Stimulated activated CD4-positive, alpha-beta T cell treated with anti-CD3 and anti-CD28 coated beads, Interleukin-4, amount 100 ng/mL, for 4 hours (primary cell): ENCODE results near the gene SLC9A9.

Source experiments
- DNase-seq, 2 experiments: peaks; one replicate each; pipeline ENCODE4 v3.0.0-alpha.2; 2020

SLC9A9 gene

DNA sequence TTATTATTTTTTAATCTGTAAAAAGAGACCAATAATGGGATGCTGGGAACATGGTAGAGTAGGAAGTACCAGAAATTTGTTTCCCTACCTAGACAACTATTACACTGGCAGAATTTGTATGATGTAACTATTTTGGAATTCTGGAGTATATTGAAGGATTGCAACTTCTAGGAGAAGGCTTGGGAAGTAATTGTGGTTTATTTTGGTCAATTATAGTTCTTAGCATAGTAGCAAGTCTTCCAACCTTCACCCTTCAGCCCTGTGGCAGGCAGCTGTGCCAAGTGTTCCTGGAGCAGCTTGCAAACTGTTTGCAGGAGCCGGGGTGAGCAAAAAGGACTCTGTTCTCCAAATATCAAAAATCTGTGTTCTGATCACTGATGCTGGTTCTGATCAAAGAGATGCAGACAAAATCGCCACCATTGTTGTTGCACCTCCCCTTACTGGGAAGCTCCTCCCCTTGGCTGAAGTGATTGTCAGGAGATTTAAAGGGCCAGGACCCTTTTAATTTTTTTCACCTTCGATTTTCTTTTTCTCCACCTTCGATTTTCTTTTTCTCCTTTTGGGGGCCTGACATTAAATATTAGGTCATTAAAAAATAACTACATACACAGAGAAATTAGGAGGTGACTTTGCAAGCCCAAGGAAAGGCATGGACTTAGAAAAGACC is 363.3 kb downstream of the SLC9A9 start:
- DNase-seq, result no peak

DNA sequence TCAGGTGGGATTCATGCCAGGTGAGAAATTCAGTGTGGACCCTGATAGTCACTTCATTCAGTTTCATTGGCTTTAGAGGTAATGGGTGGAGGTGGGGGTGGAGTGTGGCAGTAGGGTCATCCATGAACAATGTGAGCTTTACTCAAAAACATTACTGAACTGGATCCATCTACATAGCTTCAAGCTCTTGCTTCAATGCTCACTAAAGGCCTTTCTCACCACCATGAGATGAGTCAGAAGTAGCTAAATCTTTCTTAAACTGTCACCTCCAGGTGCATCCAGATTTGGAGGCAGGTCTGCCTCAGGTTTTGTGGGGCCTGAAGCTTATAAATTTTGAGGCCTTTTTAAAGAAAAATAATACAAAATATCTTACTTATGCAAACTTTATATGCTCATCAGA is 365.1 kb downstream of the SLC9A9 start:
- DNase-seq, result no peak

DNA sequence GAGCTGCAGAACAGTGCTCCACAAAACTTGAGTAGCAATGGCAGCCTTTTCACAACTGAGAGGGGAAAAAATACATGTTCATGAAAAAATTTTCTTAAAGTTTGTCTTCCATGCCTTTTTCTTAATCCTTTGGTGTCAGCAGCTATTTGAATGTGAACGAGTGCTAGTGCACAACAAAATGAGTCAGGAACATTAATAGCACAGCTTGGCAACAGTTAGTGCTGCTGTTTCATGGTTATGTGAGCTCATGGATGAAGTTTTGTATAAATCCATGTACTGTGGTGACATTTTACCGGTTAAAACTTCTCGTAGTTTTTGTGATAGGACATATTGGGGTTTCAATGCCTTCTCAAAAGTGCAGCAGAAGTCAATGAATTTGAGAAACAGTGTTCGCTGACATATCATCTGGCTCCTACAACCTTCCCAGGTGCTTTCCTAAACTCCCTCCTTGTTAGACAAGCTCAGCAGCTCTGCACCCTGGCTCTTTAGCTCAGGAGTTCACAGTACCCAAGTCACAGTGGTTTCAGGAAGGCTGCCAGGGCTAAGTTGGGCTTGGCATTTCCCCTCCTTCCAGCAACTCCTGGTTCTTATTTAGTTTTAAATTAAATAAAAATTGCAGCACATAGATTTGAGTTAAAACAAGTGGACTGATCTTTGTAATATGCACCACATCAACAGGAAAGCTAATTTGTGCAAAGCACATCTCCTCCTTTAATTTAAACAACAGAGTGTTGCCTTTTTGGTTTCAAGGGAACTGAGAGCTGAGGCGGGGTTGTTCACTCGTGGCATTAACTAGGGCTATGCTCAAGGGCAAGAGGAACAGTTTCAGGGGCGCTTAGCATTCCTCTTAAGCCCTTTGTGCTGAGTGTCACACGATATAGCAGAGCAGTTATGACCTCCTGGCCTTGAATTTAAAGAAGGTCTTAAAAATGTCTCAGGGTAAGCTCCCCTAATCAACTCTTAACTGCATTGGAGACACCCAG is 365.9 kb downstream of the SLC9A9 start:
- no peak for DNase-seq

DNA sequence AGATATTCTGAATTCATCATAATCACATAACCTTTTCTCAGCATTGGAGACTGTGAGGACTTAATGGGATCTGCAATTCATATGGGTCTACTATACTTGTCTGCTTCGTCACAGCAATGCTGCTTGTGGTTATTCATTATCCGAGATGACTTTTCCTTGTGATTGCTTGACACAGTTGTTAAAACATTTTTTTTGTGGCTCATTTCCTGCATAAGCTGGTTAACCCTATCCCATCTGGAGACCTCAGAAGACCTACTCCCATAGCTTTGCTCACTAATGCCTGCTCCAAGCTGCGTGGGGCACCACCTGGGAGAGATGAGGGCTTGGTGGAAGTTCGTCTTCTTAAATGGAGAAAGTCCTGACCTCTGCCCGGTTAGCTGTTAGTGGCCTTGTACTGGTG is 367.9 kb downstream of the SLC9A9 start:
- DNase-seq, result no peak

DNA sequence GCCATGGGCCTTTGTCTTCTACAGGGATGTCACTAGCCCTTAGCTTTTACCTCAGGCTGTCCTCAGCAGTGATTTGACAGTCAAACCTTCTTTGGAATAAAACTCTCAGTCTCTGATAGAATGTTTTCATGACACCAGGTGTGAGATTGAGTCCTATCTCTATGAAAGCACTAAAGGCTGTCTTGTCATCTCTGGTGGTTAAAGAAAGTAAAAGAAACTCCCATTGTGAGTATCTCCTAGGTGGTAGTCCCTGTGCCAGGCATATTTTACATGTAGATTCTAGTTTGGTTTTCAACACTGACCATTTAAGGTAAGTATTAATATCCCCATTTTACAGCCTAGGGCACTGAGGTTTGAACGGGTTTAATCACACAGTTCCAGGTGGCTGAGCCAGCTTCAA is 368.5 kb downstream of the SLC9A9 start:
- DNase-seq, result no peak

DNA sequence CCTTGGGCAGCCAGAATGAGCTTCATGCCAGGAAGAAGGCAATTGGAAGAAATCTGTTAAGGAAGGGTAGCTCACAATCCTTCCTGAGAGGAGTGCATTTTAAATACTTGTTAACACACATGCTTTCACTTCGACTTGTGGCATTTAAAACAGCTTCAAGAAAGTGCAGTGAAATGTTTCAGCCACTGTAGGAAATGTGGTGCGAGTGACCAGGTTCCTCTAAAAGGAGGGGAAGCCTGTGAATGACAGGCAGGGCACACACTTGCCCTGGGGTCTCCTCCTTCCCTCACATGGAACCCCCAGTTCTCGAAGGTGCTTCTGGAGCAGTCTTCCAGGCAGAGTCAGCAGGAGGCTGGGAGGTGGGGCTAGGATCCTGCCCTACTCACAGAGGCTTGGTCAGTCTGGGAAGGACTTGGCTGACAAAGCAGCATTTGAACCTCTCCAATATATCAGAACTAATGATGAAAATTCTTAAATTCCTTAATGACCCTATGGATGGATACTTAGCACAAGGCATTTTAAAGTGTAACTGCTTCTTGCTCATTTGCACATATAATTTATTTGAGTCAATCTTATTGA is 370.1 kb downstream of the SLC9A9 start:
- no peak for DNase-seq

DNA sequence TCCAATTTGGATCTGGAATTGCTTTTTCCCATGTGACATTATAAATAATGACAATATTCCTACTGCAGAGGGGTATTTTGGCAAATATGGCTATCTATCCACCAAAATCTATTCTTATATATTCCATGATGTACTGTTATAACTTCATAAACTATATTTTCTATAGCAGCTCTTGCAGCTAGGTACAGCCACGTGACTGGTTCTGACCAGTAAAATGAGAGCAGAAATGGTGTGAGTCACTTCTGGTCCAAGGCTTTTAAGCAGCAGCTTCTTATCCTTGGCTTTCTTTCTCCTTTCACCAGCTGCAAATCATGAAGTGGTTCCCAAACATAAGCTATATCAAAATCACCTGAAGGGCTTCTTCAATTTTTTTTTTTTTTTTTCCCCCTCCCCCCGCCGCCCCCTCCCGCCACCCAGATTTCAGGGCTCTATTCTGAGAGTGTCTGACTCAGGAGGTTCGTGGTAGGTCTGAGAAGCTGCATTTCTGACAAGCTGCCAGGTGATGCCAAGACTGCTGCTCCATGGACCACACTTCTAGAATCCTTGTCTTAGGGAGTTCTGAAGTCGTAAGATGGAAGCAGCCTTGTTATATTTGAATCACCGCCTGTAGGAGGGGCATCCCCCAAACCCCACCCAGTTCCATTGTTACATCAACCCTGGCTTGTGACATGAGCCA is 371.2 kb downstream of the SLC9A9 start:
- no peak for DNase-seq

DNA sequence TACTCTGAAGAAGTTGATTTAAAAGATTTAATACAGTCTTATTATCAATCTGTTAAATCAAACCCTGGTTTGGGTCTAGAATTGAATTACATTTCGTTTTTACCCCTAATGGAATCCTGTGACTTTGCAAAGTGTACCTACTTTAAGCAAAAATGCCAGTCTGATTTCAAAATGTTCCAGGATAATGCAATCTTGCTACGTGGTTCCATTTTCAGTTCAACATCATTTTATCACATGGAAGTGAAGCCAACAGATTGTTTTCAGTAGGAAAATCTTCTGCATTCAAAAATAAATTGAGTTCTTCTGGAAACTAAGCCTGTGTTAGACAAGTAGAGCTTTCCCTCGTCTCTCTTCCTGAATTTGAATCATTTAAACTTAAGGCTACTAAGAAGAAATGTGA is 372.3 kb downstream of the SLC9A9 start:
- no peak for DNase-seq

DNA sequence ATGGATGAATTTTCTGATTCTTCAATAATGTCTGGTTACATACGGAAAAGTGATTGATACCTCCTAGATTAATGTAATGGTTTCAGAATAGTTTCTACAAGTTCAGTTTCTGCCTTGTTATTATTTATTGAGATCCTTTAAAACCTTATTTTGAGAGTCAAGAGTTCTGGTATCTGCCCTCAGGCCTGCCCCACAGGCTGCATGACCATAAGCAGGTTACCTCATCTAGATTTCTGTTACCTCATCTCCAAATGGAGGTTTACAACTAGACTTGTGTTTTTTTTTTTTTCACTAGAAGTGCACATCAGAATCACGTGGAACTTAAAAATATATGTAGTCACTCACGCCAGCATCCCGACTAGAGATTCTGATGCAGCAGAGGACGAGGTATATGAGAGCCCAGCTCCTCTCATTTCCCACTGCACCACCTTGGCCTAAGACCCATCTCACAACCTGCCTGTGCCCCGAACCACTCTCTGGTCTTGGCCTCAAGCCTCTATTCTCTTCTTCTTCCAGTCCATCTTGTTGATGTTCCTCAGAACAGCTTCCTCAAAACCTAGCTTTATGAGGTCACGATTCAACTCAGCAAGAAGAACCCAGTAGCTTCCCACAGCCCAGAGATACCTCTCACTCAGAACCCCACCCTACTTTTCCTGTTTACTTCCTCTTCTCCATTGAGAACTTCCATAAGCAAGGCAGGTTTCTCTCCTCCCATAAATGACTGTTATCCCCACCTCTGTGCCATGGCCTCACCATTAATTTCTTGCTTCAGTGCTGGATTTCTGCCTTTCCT is 375.3 kb downstream of the SLC9A9 start:
- DNase-seq, result no peak

DNA sequence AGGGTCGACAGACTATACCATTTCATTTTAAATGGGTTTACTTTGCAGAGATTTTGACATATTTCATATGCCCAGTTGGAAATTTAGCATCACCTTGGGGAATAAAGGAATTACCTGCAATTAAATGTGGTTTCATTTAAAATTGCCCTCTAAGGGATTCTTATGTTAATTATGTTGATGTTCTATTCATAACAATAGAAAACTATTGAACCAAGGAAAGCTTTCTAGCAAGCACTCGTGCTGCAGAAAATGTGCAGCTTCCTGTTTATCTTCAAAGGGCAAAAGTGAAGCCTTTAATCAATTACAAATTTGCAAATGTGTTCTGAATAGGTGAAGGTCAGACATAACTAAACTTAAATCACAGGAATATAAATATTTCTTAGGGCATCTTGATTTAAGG is 376.6 kb downstream of the SLC9A9 start:
- DNase-seq, result no peak

DNA sequence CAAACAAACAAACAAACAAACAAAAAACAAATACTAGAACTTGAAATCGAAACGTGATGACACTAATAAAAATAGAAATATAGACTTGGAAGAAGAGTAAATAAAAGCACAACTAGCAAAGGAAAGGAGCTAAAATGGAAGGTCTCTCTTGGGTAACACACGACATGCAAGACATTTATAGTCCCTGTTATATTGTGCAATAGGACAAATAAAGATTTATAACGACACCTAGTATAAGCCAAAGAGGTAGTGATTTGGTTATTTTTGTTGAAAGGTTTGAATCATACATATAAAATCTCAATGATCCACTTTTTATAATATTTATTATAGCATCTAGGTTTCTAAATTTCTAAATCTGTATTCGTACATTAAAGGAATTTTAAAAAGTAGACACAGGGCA is 379.1 kb downstream of the SLC9A9 start:
- DNase-seq, result no peak

DNA sequence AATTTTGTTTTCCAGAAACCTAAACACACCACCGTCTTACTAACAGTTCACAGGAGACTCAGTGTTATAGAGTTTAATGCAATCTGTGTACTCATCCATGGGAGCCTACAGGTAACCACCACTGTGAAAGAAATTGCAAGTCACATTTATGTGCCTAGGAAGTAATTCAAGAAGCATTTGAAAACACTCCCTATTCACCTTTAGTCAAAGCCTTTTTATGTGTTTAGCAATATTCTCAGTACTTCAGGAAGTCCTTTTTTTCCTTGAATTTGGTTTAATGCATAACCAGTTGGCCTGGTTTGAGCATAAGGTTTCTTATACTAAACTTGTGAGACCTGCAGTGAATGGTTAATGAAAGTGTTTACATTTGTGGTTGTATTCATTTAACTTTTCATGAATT is 382.6 kb downstream of the SLC9A9 start:
- DNase-seq, result no peak

DNA sequence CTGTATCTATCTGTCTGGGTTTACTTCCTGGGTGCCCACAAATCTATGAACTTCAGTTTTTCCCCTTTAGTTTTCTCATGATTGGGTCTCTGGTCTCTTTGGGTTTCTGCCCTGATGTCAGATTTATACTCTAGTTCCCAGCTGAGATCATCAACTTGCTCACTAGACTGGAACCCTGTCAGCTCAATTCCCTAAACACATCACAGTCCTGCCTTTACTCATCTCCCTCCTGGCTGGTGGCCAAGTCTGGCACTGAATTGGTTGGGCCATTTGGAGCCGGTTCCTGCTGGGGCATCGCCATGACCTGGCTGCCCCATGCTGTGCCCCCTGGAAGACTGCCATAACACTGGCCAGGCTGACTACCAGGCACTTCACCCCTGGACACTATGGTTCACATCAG is 383.4 kb downstream of the SLC9A9 start:
- DNase-seq, result no peak

DNA sequence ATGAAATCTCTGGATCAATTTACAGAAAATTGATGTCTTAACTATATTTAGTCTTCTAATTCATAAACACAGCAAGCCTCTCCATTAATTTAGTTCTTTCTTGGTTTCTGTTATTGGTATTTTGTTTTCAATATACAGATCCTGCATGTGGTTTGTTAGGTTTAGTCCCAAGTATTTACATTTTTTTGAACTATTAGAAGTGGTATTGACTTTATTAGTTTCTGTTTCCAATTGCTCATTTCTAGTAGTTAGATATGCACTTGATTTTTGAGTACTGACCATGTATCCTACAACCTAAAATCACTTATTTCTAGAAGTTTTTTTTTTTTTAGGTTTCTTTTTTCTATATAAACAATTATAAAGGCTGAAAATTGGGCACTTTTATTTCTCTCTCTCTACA is 392.8 kb downstream of the SLC9A9 start:
- DNase-seq, result no peak

DNA sequence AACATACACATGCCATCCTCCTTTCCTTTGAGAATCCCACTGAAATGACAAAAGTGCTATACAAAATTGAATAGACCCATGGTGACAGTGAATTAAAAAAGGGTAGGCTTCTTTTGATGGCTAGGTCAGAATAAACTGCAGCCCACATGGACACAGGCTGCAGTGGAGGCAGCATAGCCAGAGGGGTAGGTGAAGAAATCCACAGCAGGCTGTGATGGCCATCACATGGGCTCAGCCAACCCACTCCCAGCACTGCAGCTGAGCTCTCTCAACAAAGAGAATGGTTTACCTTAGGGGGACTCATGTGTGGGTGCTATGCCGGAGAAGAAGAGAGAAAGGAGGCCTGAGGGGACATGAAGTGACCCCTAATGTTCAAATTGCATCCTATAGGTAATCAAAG is 397.6 kb downstream of the SLC9A9 start:
- no peak for DNase-seq

DNA sequence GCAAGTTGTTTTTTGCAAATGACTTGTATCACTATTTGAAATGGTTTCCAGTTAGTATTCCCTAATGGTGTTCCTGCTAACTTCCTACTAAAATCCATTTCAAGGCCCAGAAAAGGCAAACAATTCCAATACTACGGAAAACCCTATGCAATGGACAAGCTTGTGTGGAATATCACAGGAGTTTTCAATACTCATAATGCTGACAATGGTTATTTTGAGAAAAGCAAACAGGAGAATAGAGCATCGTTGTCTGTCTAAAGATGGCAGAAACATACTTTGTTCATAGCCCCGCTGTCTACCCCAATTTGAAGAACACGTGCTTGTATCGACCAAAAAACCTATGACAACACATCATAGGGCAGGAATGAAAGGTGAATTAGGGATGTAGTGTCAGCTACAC is 400.8 kb downstream of the SLC9A9 start:
- no peak for DNase-seq

DNA sequence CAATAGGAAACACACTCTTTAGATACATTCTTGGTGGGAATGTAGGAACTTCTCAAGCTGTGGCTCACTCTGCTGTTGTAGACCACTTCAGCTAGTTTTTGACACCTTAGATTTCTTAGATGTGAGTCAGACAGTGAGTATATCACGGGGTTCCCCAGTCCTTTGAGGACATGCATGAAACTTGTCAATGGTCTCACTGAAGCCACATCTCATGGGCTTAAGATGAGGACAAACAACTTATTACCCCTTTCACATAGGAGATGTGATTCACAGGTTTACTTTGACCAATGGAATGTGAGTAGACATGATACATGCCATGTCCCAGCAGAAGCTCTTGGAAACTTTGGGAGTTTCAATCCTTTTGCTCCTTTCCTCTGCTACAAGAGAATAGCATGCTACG is 403.1 kb downstream of the SLC9A9 start:
- no peak for DNase-seq

DNA sequence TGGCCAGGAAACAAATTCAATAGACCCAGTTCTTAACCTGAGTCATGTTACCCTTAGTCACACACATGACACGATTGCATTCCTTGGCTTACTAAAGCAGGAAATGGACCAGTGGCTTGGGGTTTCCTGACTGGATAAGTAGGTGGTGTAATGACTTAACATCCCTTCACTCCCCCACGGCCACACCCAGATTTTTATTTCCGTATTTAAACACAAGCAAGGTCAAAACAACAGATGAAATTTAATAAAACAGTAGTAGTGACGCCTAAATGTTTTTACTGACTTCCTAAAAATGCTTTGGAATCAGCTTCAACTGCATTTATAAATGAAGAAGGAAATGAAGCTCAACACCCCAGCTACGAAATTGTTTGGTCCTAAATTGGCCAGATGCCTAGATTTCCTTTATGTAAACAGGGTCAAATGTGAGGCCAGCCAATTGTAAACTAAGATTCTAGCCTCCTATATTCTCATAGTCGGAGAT is 404.4 kb downstream of the SLC9A9 start:
- DNase-seq, result peak in 1 of 2 experiments; percentile 39

DNA sequence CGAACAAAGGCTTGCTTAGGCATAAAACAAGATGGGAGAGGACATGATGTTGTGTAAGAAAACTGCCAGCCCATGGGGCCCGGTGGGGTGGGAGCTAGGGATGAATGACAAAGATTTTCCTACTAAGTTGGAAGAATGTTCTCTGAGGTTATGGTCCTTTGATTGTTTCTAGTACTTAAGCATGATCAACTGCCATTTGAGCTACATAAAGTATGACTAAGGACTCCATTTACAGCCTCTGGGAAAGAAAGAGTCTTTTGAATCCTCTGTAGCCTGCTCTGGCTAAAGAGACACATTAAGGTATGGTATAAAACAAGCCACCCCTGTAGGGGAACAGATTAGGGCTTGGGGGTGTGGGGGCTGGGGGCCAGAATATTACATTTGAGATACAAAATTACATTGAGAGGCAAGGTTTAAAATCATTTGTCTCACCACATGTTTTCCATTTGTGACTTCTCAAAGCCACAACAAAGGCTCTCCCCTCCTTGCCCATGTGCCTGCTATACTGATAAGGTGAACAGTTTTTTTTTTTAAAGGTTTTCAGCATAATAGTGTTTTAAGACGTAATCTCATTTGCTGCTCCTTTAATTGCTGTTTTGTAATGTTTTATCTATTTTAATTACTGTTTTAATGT is 405.3 kb downstream of the SLC9A9 start:
- peak in 1 of 2 experiments; percentile 20 for DNase-seq

DNA sequence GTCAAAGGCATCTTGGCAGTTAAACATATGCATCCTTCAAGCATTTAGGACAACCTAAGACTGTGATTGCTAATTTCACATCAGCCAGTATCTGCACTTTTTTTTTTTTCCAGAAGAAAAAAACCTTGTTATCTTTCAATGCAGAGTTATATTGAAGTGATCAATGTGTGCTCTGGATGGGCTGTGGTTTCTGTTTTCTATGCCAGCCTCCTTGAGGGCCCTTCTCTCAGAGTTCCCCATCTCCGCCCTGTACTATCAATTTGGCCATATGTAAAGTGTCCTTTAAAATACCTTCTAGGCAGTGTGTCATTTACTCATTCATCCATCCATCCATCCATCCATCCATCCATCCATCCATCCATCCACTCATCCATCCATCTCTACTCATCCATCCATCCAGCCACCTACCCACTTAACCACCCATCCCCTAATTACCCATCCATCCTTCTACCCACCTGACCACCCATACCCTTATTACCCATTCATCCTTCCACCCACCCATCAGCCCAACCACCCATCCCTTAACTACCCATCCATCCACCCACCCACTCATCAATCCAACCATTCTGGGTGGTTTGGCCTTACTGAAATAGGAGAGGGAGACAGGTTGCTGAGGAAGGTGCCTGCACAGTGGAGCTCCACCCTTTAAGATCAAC is 406.6 kb downstream of the SLC9A9 start:
- DNase-seq, result no peak

DNA sequence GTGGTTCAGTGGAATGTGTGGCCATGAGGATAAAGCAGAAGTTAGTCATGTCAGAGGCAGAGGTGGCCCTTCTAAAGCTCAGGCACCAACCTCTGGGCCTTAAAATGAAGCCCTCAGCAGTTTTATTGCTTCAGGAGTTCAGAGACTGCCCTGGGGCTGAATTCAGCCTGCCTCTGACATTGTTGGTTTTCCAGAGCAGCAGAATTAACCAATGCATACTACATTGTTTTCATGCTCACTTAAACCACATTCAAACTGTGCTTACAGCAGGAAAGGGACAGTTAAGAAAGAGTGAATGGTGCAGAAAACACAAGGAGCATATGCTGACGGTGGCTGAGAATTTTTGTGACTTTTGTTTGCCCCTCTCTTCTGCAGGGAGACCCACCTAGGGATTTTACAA is 408.5 kb downstream of the SLC9A9 start:
- no peak for DNase-seq
